ENCODE results near the gene EOLA1. TPM values are rescaled to one million over a fixed set of nuclear protein-coding genes. Genes with fewer than 3 reads are reported as not detected.

Gene EOLA1
- 14.7 to 18.9 TPM (median 17.8 TPM) in 3 replicates for total RNA-seq
- long read RNA-seq, transcript CXorf40A-204 (5 exons, 1,403 nt) = major isoform, 11 of 16 reads
- long read RNA-seq, partial matches to known transcripts = 0 of 16 reads
- long read RNA-seq, other reads (novel, unspliced or antisense) = 2 of 16 reads

- TF ChIP-seq CTCF (IDR thresholded peaks at IDR 0.05) = no peak
- H3K27me3 Mint-ChIP-seq (ENCODE audit: low read depth) = no peaks in the 10 kb centered on the region
- H3K4me3 Mint-ChIP-seq (ENCODE audit: unreplicated experiment) = peak within 1 kb of the TSS; percentile 87
- peaks cover 4% of the 10 kb centered on the region for H3K4me1 Mint-ChIP-seq (ENCODE audit: low read depth)
- no peaks in the 10 kb centered on the region for H3K9me3 Mint-ChIP-seq (ENCODE audit: low read depth)
- peaks cover 2% of the 10 kb centered on the region for H3K36me3 Mint-ChIP-seq (ENCODE audit: low read depth)
- H3K27ac Mint-ChIP-seq (ENCODE audit: unreplicated experiment) = peak within 1 kb of the TSS; percentile 99
- peak; percentile 95 for DNase-seq (ENCODE audit: low spot score)
Measured at GRCh38 chrX:149540621-149541520, at the start of gene EOLA1. EOLA1 (plus strand) TSS chrX:149541012; CDS start chrX:149545631, 4,619 bp downstream.

- H3K27ac Mint-ChIP-seq (ENCODE audit: unreplicated experiment) = no peak overlapping the region
- peaks cover 3% of the 10 kb centered on the region for H3K9me3 Mint-ChIP-seq (ENCODE audit: low read depth)
- H3K27me3 Mint-ChIP-seq (ENCODE audit: low read depth) = no peaks in the 10 kb centered on the region
- peaks cover 15% of the 10 kb centered on the region for H3K4me1 Mint-ChIP-seq (ENCODE audit: low read depth)
- TF ChIP-seq CTCF (IDR thresholded peaks at IDR 0.05) = no peak
- no peak for DNase-seq (ENCODE audit: low spot score)
- no peak overlapping the region for H3K4me3 Mint-ChIP-seq (ENCODE audit: unreplicated experiment)
- peaks cover 15% of the 10 kb centered on the region for H3K36me3 Mint-ChIP-seq (ENCODE audit: low read depth)
Measured at GRCh38 chrX:149491812-149492211, 49.0 kb upstream of the EOLA1 start.

GRCh38 chrX:149493567-149494562 is 46.9 kb upstream of the EOLA1 start:
- peaks cover 3% of the 10 kb centered on the region for H3K9me3 Mint-ChIP-seq (ENCODE audit: low read depth)
- H3K27ac Mint-ChIP-seq (ENCODE audit: unreplicated experiment) = no peak overlapping the region
- peak; percentile 23 for TF ChIP-seq CTCF (IDR thresholded peaks at IDR 0.05)
- H3K36me3 Mint-ChIP-seq (ENCODE audit: low read depth) = peaks cover 19% of the 10 kb centered on the region
- H3K27me3 Mint-ChIP-seq (ENCODE audit: low read depth) = no peaks in the 10 kb centered on the region
- no peak overlapping the region for H3K4me3 Mint-ChIP-seq (ENCODE audit: unreplicated experiment)
- H3K4me1 Mint-ChIP-seq (ENCODE audit: low read depth) = peaks cover 23% of the 10 kb centered on the region
- no peak for DNase-seq (ENCODE audit: low spot score)

- Mint-ChIP-seq H3K9me3 (ENCODE audit: low read depth) (peaks cover 3% of the 10 kb centered on the region), H3K27me3 (ENCODE audit: low read depth) (no peaks in the 10 kb centered on the region), H3K27ac (ENCODE audit: unreplicated experiment) (peak overlapping the region; percentile 81), H3K4me1 (ENCODE audit: low read depth) (peaks cover 23% of the 10 kb centered on the region), H3K4me3 (ENCODE audit: unreplicated experiment) (no peak overlapping the region), H3K36me3 (ENCODE audit: low read depth) (peaks cover 16% of the 10 kb centered on the region)
- DNase-seq (ENCODE audit: low spot score) = no peak
- TF ChIP-seq CTCF (IDR thresholded peaks at IDR 0.05) = no peak
Measured at GRCh38 chrX:149494844-149495565, 45.8 kb upstream of the EOLA1 start.
